GM12872 (cell line): Measurements from ENCODE around the gene LGALS3.

Experiments used
- CTCF ChIP-seq: IDR thresholded peaks from 3 replicates; pipeline ENCODE4 v1.5.1; 2011; ENCODE audit warnings: low read depth, mild to moderate bottlenecking, low read length, moderate library complexity; ENCODE audit not compliant: insufficient read depth

The LGALS3 gene

GRCh38 chr14:55116246-55117030 is 12.6 kb upstream of the LGALS3 start:
- no peak for TF ChIP-seq CTCF

- no peak for TF ChIP-seq CTCF
Observed at GRCh38 chr14:55117803-55118441, 11.1 kb upstream of the LGALS3 start.

- no peak for TF ChIP-seq CTCF
Observed at GRCh38 chr14:55118761-55119160, 10.3 kb upstream of the LGALS3 start.

GRCh38 chr14:55120571-55121495 is 8.2 kb upstream of the LGALS3 start:
- TF ChIP-seq CTCF, result no peak

GRCh38 chr14:55121628-55122439 is 7.2 kb upstream of the LGALS3 start:
- TF ChIP-seq CTCF, result no peak

GRCh38 chr14:55122440-55122986 is 6.5 kb upstream of the LGALS3 start:
- no peak for TF ChIP-seq CTCF
